SK-N-MC (cell line): ENCODE results near the gene HIVEP2.

Experiments used
- EZH2 ChIP-seq: fragments of 200-600 bp; sonication (generic); IDR thresholded peaks from one replicate; pipeline ENCODE4 v1.6.1; 2017; ENCODE audit warnings: antibody characterized with exemption
- FOXP2 ChIP-seq: optimal IDR thresholded peaks from 2 replicates; pipeline ENCODE3; 2011; ENCODE audit warnings: mild to moderate bottlenecking, moderate library complexity; ENCODE audit not compliant: insufficient read depth; ENCODE audit errors: extremely low read length, control extremely low read depth
- POLR2AphosphoS5 ChIP-seq: IDR thresholded peaks from 2 replicates; pipeline ENCODE4 v1.6.1; 2012; ENCODE audit warnings: mild to moderate bottlenecking, low read depth, low read length, borderline replicate concordance

GRCh38 chr6:142926494-142927270, 18.3 kb downstream of the HIVEP2 start:
- TF ChIP-seq EZH2, result no peak
- no peak for TF ChIP-seq POLR2AphosphoS5
- no peak for TF ChIP-seq FOXP2
